Caco-2 (cell line): ENCODE results near the gene STPG3. TPM values are rescaled to one million over a fixed set of nuclear protein-coding genes. Genes with fewer than 3 reads are reported as not detected.

Experiments used
- BruUV-seq: library from RNA; stranded (reverse); fragments of 400-500 nt; replicated peaks from 2 replicates; lab custom pipeline; 2021; lab: Mats Ljungman, UMichigan
- CTCF ChIA-PET: fragments of 300-600 bp; sonication (Branson Sonifier 250); formaldehyde crosslinking; loops from one replicate; lab custom pipeline; 2022; ENCODE audit warnings: antibody characterized with exemption; lab: Charles Lee
- POLR2A ChIA-PET: fragments of 300-600 bp; sonication (Branson Sonifier 250); formaldehyde crosslinking; loops from one replicate; lab custom pipeline; 2022; ENCODE audit warnings: antibody characterized with exemption; lab: Charles Lee
- DNase-seq, 2 experiments: peaks; one replicate each; pipeline versions ENCODE4 v3.0.0 to v3.0.0-alpha.2; 2020 to 2022
- H3K27me3 ChIP-seq: replicated peaks from 2 replicates; pipeline ENCODE4 v1.6.0; 2011; ENCODE audit warnings: low read length; ENCODE audit not compliant: control insufficient read depth, insufficient read depth
- H3K36me3 ChIP-seq: 2 replicates; pipeline ENCODE4 v1.5.1; 2011; ENCODE audit warnings: low read length; ENCODE audit not compliant: control insufficient read depth, insufficient read depth
- H3K4me1 ChIP-seq: fragments of 250-450 bp; sonication (Bioruptor Pico); 2 replicates; pipeline ENCODE4 v1.5.1; 2020; ENCODE audit warnings: mild to moderate bottlenecking
- H3K4me3 ChIP-seq: 2 replicates; pipeline ENCODE4 v1.5.1; 2011; ENCODE audit warnings: low read depth, mild to moderate bottlenecking, control low read depth, low read length
- H3K9me3 ChIP-seq: fragments of 250-450 bp; sonication (Bioruptor Pico); 2 replicates; pipeline ENCODE4 v1.5.1; 2020; ENCODE audit warnings: mild to moderate bottlenecking, moderate library complexity
- H3K27ac Mint-ChIP-seq: one replicate; pipeline ENCODE4 v1.8.0; 2022; ENCODE audit warnings: mixed read lengths; ENCODE audit not compliant: unreplicated experiment
- H3K27me3 Mint-ChIP-seq: one replicate; pipeline ENCODE4 v1.8.0; 2022; ENCODE audit warnings: mixed read lengths; ENCODE audit not compliant: insufficient read depth, unreplicated experiment
- H3K36me3 Mint-ChIP-seq: one replicate; pipeline ENCODE4 v1.8.0; 2022; ENCODE audit warnings: mild to moderate bottlenecking, mixed read lengths; ENCODE audit not compliant: insufficient read depth, unreplicated experiment
- H3K4me1 Mint-ChIP-seq: one replicate; pipeline ENCODE4 v1.8.0; 2022; ENCODE audit warnings: low read depth, mixed read lengths; ENCODE audit not compliant: unreplicated experiment
- H3K4me3 Mint-ChIP-seq: one replicate; pipeline ENCODE4 v1.8.0; 2022; ENCODE audit warnings: mild to moderate bottlenecking, moderate library complexity, mixed read lengths; ENCODE audit not compliant: unreplicated experiment
- H3K9me3 Mint-ChIP-seq: one replicate; pipeline ENCODE4 v1.8.0; 2022; ENCODE audit warnings: mixed read lengths; ENCODE audit not compliant: unreplicated experiment
- CTCF ChIP-seq, 2 experiments: fragments of 200-600 bp in 1 of 2; IDR thresholded peaks; 1 replicate in 1 of 2; 2 replicates in 1 of 2; pipeline versions ENCODE4 v1.5.1 to v1.8.0; 2011 to 2022; ENCODE audit warnings: antibody characterized with exemption in 1 of 2, control low read depth in 1 of 2, inconsistent platforms in 1 of 2, low read depth in 1 of 2, low read length in 1 of 2, mild to moderate bottlenecking in 1 of 2, moderate library complexity in 1 of 2; ENCODE audit not compliant: insufficient read depth in 1 of 2, severe bottlenecking in 1 of 2, unreplicated experiment in 1 of 2
- intact Hi-C: fragments of 100-400 bp; cut with micrococcal nuclease; formaldehyde crosslinking; loops from one replicate; pipeline ENCODE4 v1.10.0; 2022; ENCODE audit not compliant: unreplicated experiment
- total RNA-seq: library from RNA; stranded (reverse); gene quantifications from 2 replicates; pipeline ENCODE4 v1.2.3, GENCODE V29; 2022

The STPG3 gene
- total RNA-seq, 1 experiment from 2014 or later = not detected

- peaks cover 27% of the 10 kb centered on the region for H3K36me3 Mint-ChIP-seq
- H3K27me3 Mint-ChIP-seq = no peaks in the 10 kb centered on the region
- H3K9me3 ChIP-seq = no peaks in the 10 kb centered on the region
- TF ChIP-seq CTCF (IDR thresholded peaks at IDR 0.05; ENCODE audit: insufficient read depth in 1 of 2, low read depth in 1 of 2, low read length in 1 of 2, severe bottlenecking in 1 of 2, unreplicated experiment in 1 of 2) = no peak
- peak; percentile 86 to 93 for DNase-seq
- peak overlapping the region; percentile 39 for H3K4me3 ChIP-seq
- no peaks in the 10 kb centered on the region for H3K27me3 ChIP-seq
- intact Hi-C loops = loop anchor here (5.0 to 10.0 kb wide), 2 partner anchors 52 to 241 kb away; partner anchors contain the start of gene TUBB4B
- peaks cover 7% of the 10 kb centered on the region for H3K4me1 Mint-ChIP-seq
- H3K36me3 ChIP-seq = no peaks in the 10 kb centered on the region
- peak overlapping the region; percentile 98 for H3K27ac Mint-ChIP-seq
- no TSS peak for BruUV-seq
- peak overlapping the region; percentile 74 for H3K4me3 Mint-ChIP-seq
- ChIA-PET CTCF (interaction anchor here (0.7 to 2.1 kb wide), 6 partner anchors 8 to 147 kb away, joined by 5 to 18 read pairs (median 9); partner anchors contain the start of genes ENTPD8, EXD3, NOXA1 and NRARP), POLR2A (interaction anchor here (0.7 to 2.0 kb wide), 9 partner anchors 8 to 258 kb away, joined by 3 to 40 read pairs (median 5); partner anchors contain the start of genes ENTPD8, EXD3, MRPL41 and NOXA1)
- no peaks in the 10 kb centered on the region for H3K9me3 Mint-ChIP-seq
- peaks cover 23% of the 10 kb centered on the region for H3K4me1 ChIP-seq
Measured at GRCh38 chr9:137294091-137294680, 43.1 kb downstream of the STPG3 start.

DNA sequence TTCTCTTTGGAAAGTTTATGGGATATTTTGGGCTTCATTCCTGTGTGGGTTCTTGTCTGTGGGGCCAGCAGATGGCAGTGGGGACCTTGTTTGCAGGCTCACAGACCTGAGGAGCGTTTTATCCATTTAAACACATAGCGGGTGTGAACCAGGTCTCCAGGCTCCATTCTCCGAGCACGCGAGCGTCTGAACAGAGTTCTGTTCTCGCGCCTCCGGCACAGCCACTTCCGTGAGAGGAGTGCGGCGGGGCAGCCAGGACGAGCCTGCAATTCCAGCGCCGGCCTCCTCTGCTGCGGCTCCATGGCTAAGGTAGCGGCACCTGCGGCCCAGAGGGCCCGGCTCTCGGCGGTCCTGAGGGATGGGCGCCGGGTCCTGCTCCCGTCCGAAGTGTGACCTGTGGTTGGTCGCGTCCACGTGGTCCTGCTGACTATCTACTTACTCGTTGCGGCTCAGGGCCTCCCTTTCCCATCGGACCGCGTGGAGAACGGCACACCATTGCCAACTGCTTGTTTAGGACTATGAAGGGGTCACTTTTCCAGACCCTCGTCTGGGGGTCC lies 43.7 kb downstream of the STPG3 start:
- no peaks in the 10 kb centered on the region for H3K27me3 ChIP-seq
- Mint-ChIP-seq H3K27ac (peak overlapping the region; percentile 98), H3K36me3 (peaks cover 28% of the 10 kb centered on the region), H3K4me1 (peaks cover 7% of the 10 kb centered on the region), H3K27me3 (no peaks in the 10 kb centered on the region), H3K4me3 (peak overlapping the region; percentile 74), H3K9me3 (no peaks in the 10 kb centered on the region)
- H3K4me3 ChIP-seq = peak overlapping the region; percentile 42
- DNase-seq = peak in 1 of 2 experiments; percentile 45
- POLR2A ChIA-PET = interaction anchor here (0.7 to 1.9 kb wide), 4 partner anchors 67 to 257 kb away, joined by 3 to 6 read pairs (median 6); partner anchors contain the start of genes ENTPD8, EXD3, MRPL41 and NOXA1
- BruUV-seq = no TSS peak
- no peaks in the 10 kb centered on the region for H3K9me3 ChIP-seq
- H3K4me1 ChIP-seq = peaks cover 24% of the 10 kb centered on the region
- CTCF ChIA-PET = interaction anchor here (0.7 to 2.1 kb wide), 5 partner anchors 18 to 147 kb away, joined by 5 to 9 read pairs (median 9); partner anchors contain the start of genes ENTPD8, EXD3 and NOXA1
- no peak for TF ChIP-seq CTCF (IDR thresholded peaks at IDR 0.05; ENCODE audit: insufficient read depth in 1 of 2, low read depth in 1 of 2, low read length in 1 of 2, severe bottlenecking in 1 of 2, unreplicated experiment in 1 of 2)
- intact Hi-C loops = loop anchor here (5.0 to 10.0 kb wide), 2 partner anchors 52 to 240 kb away; partner anchors contain the start of gene TUBB4B
- H3K36me3 ChIP-seq = no peaks in the 10 kb centered on the region

DNA sequence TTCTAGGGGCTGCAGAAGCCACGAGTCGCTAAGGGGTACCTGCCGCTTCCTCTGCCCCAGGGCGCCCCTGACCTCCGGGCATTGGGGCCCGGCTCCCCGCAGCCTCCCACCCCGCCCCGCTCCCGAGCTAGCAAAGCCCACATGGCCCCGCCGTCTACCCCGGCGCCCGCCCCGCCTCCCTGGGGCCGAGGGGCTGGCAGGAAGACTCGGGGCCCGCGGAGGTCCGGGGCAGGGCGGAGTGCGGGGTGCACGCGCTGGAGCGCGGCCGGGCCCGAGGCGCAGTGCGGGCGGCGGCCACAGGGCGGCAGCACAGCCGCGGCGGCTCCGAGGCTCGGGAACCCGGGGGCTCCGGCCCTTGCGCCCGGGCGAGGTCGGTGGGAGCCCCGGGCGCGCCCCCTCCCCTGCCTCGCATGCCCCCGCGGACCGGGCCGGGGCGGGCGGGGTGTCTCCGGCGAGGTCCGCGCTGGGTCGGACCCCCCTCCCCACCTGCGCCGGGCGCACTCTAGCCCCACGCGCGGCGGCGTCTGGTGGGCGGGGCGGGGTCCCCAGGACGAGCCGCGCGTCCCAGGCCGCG lies 44.2 kb downstream of the STPG3 start:
- H3K9me3 Mint-ChIP-seq = no peaks in the 10 kb centered on the region
- H3K4me1 Mint-ChIP-seq = peaks cover 7% of the 10 kb centered on the region
- H3K4me3 ChIP-seq = peak overlapping the region; percentile 42
- peak in 1 of 2 experiments; percentile 81 for DNase-seq
- peak overlapping the region; percentile 74 for H3K4me3 Mint-ChIP-seq
- peak overlapping the region; percentile 98 for H3K27ac Mint-ChIP-seq
- no TSS peak for BruUV-seq
- ChIA-PET POLR2A (interaction anchor here (0.6 kb wide), 1 partner anchor 12 kb away, joined by 5 read pairs; no protein-coding TSS in a partner anchor), CTCF (interaction anchor here (0.9 kb wide), 1 partner anchor 35 kb away, joined by 4 read pairs; no protein-coding TSS in a partner anchor)
- no peaks in the 10 kb centered on the region for H3K36me3 ChIP-seq
- H3K9me3 ChIP-seq = no peaks in the 10 kb centered on the region
- H3K27me3 ChIP-seq = no peaks in the 10 kb centered on the region
- H3K27me3 Mint-ChIP-seq = no peaks in the 10 kb centered on the region
- intact Hi-C loops = loop anchor here (10.0 kb wide), 1 partner anchor 239 kb away; no protein-coding TSS in a partner anchor
- peaks cover 28% of the 10 kb centered on the region for H3K36me3 Mint-ChIP-seq
- H3K4me1 ChIP-seq = peaks cover 30% of the 10 kb centered on the region
- peak in 1 of 2 experiments; percentile 51 for TF ChIP-seq CTCF (IDR thresholded peaks at IDR 0.05; ENCODE audit: insufficient read depth in 1 of 2, low read depth in 1 of 2, low read length in 1 of 2, severe bottlenecking in 1 of 2, unreplicated experiment in 1 of 2)
